ENCODE data around the gene ARHGEF26. TPM values are rescaled to one million over a fixed set of nuclear protein-coding genes. Genes with fewer than 3 reads are reported as not detected.

ARHGEF26 gene
- total and polyA plus RNA-seq, 12 donors = 0.74 to 2.3 (median 1.1) TPM

DNA sequence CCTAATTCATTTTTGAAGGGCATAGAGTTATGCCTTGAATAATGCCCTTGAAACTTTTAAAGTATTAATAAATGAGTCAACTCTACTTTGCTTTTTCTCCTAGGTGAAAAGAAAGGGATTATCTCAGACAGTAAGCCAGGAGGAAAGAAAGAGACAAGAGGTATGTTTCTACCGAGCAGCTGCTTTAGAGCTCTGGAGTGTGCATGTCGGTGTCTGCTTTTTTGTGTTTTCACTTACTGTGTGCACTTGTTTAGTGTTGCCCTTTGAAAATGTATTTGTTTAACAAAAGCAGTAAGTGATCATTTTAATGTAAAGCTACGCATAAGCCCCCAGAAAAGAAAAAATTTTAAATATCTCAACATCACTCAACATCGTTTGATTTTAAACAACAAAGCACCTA is 28.1 kb downstream of the ARHGEF26 start:
- H3K9me3 ChIP-seq = no peaks in the 10 kb centered on the region
- no peak overlapping the region for H3K4me3 ChIP-seq
- intact Hi-C loops (cut with DNase I) = no loop called here
- no peaks in the 10 kb centered on the region for H3K27me3 ChIP-seq
- ATAC-seq (no peak), DNase-seq (no peak)
- TF ChIP-seq, protein P1, sequence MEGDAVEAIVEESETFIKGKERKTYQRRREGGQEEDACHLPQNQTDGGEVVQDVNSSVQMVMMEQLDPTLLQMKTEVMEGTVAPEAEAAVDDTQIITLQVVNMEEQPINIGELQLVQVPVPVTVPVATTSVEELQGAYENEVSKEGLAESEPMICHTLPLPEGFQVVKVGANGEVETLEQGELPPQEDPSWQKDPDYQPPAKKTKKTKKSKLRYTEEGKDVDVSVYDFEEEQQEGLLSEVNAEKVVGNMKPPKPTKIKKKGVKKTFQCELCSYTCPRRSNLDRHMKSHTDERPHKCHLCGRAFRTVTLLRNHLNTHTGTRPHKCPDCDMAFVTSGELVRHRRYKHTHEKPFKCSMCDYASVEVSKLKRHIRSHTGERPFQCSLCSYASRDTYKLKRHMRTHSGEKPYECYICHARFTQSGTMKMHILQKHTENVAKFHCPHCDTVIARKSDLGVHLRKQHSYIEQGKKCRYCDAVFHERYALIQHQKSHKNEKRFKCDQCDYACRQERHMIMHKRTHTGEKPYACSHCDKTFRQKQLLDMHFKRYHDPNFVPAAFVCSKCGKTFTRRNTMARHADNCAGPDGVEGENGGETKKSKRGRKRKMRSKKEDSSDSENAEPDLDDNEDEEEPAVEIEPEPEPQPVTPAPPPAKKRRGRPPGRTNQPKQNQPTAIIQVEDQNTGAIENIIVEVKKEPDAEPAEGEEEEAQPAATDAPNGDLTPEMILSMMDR (IDR thresholded peaks at IDR 0.05) = no peak
- WGBS, 2 donors = 93% methylated on average over 4 of the region's 4 CpGs
- H3K27ac ChIP-seq = no peak overlapping the region
- H3K4me1 ChIP-seq = peaks cover 0 to 3% (median 0%) of the 10 kb centered on the region in 9 donors
- peaks cover 0 to 18% (median 0%) of the 10 kb centered on the region in 9 donors for H3K36me3 ChIP-seq

DNA sequence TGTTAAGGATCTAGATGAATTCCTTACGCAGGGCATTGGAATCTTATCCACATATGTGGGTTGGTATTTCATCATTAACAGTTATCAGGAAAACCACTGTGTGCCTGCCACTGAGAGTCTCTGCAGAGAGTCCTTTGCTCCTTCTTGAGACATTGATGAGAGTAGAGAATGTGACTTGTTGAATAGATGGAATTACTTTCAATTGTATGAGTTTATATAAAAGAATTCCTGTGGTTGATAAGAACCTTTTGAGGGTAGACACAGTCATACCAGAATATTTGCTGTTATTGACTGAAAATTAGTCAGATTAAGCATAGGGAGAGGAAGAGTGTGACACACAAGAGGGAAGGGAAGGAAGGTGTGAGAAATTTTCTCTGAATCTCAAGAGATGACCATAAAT is 30.8 kb downstream of the ARHGEF26 start:
- Histone ChIP-seq H3K9me3 (no peaks in the 10 kb centered on the region), H3K27me3 (no peaks in the 10 kb centered on the region), H3K27ac (no peak overlapping the region), H3K36me3 (peaks cover 0 to 18% (median 0%) of the 10 kb centered on the region in 9 donors), H3K4me1 (no peaks in the 10 kb centered on the region), H3K4me3 (no peak overlapping the region)
- TF ChIP-seq, protein P1 (IDR thresholded peaks at IDR 0.05) = no peak
- no peak for ATAC-seq
- intact Hi-C loops (cut with DNase I) = no loop called here
- DNase-seq = no peak
- 92 to 97% methylated on average over 1 of the region's 1 CpG for WGBS, 2 donors

DNA sequence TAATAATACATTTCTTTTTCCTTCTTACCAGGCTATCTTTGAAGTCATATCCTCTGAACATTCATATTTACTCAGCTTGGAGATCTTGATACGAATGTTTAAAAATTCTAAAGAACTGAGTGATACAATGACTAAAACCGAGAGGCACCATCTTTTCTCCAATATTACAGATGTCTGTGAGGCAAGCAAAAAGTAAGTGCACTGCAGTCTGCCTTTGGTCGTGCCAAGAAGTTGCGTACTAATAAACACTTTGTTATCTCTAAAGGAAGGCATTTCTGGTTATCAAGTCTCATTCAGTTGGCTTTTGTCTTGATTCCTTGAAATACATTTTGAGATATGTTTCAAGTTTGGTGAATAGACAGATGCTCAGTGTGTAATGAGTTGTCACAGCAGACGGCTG is 31.6 kb downstream of the ARHGEF26 start:
- TF ChIP-seq, protein P1 (IDR thresholded peaks at IDR 0.05) = no peak
- no peaks in the 10 kb centered on the region for H3K4me1 ChIP-seq
- no peak overlapping the region for H3K27ac ChIP-seq
- peaks cover 0 to 18% (median 0%) of the 10 kb centered on the region in 9 donors for H3K36me3 ChIP-seq
- no peaks in the 10 kb centered on the region for H3K9me3 ChIP-seq
- 92 to 95% methylated on average over 5 of the region's 5 CpGs for WGBS, 2 donors
- H3K27me3 ChIP-seq = no peaks in the 10 kb centered on the region
- DNase-seq = no peak
- H3K4me3 ChIP-seq = no peak overlapping the region
- intact Hi-C loops (cut with DNase I) = no loop called here
- ATAC-seq = no peak

DNA sequence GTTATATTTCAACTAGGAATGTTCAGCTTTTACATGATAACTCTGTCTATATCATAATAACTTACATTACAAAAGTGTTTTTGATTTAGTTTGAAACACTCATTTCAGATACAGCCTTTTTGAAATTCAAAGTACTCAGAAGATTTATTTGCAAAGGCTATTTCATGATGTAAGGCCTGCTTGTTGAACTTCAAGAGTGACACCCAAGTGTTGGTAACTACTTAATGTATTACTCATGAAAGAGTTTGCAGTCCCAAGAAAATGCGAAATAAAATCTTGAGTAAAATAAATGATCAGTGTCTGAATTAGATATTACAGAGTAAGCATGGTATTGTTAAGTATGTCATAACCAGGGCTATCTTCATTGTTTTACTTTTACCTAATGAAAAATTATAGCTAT is 35.3 kb downstream of the ARHGEF26 start:
- ATAC-seq (no peak), DNase-seq (no peak)
- H3K4me3 ChIP-seq = no peak overlapping the region
- peaks cover 0 to 14% (median 0%) of the 10 kb centered on the region in 9 donors for H3K36me3 ChIP-seq
- H3K27me3 ChIP-seq = no peaks in the 10 kb centered on the region
- no peak overlapping the region for H3K27ac ChIP-seq
- no peaks in the 10 kb centered on the region for H3K4me1 ChIP-seq
- TF ChIP-seq, protein P1 (IDR thresholded peaks at IDR 0.05) = no peak
- WGBS, 2 donors = 93 to 94% methylated on average over 1 of the region's 1 CpG
- no peaks in the 10 kb centered on the region for H3K9me3 ChIP-seq
- intact Hi-C loops (cut with DNase I) = no loop called here
